GM12878 (cell line): Measurements from ENCODE around the gene CCR2. TPM values are rescaled to one million over a fixed set of nuclear protein-coding genes. Genes with fewer than 3 reads are reported as not detected.

Source experiments
- ATF7 ChIP-seq: fragments of 450-650 bp; IDR thresholded peaks from 2 replicates; pipeline ENCODE4 v1.6.1; 2016; ENCODE audit warnings: low read depth, mild to moderate bottlenecking
- CBX3 ChIP-seq: fragments of 200-600 bp; sonication (generic); IDR thresholded peaks from 2 replicates; pipeline ENCODE4 v1.6.1; 2016; ENCODE audit warnings: low read depth, borderline replicate concordance
- CEBPZ ChIP-seq: fragments of 150-350 bp; IDR thresholded peaks from 2 replicates; pipeline ENCODE4 v1.6.1; 2016; ENCODE audit warnings: low read depth, low read length
- CHD4 ChIP-seq: fragments of 200-600 bp; sonication (generic); IDR thresholded peaks from 2 replicates; pipeline ENCODE4 v1.6.1; 2016; ENCODE audit warnings: mild to moderate bottlenecking
- EED ChIP-seq: sonication (generic); IDR thresholded peaks from 2 replicates; pipeline ENCODE4 v1.6.1; 2016; ENCODE audit warnings: antibody characterized with exemption, low read depth
- IRF3 ChIP-seq: fragments of 450-650 bp; IDR thresholded peaks from 2 replicates; pipeline ENCODE4 v1.6.1; 2014; ENCODE audit warnings: mild to moderate bottlenecking
- JUNB ChIP-seq: IDR thresholded peaks from 2 replicates; pipeline ENCODE4 v1.6.1; 2016; ENCODE audit warnings: antibody characterized with exemption, mild to moderate bottlenecking
- MXI1 ChIP-seq: fragments of 150-350 bp; IDR thresholded peaks from 2 replicates; pipeline ENCODE4 v1.6.1; 2011; ENCODE audit warnings: low read depth, mild to moderate bottlenecking, inconsistent platforms, low read length, improper control_type of control experiment
- MYC ChIP-seq: IDR thresholded peaks from 2 replicates; pipeline ENCODE4 v1.6.1; 2011; ENCODE audit warnings: mild to moderate bottlenecking, low read length, moderate library complexity, inconsistent platforms; ENCODE audit not compliant: insufficient read depth, insufficient replicate concordance, insufficient read length, severe bottlenecking
- NBN ChIP-seq: fragments of 450-650 bp; IDR thresholded peaks from 2 replicates; pipeline ENCODE4 v1.6.1; 2016
- NR2C2 ChIP-seq: IDR thresholded peaks from 2 replicates; pipeline ENCODE4 v1.6.1; 2011; ENCODE audit warnings: borderline replicate concordance, low read depth; ENCODE audit not compliant: control insufficient read depth, insufficient read length
- NRF1 ChIP-seq: conservative IDR thresholded peaks from 2 replicates; pipeline ENCODE4 v1.6.1; 2011; ENCODE audit warnings: mild to moderate bottlenecking, low read depth, low read length, improper control_type of control experiment
- PML ChIP-seq: IDR thresholded peaks from 2 replicates; pipeline ENCODE4 v1.6.1; 2012; ENCODE audit warnings: low read length, inconsistent platforms
- POU2F2 ChIP-seq: IDR thresholded peaks from 3 replicates; pipeline ENCODE4 v1.6.1; 2011; ENCODE audit warnings: low read depth, mild to moderate bottlenecking, low read length, borderline replicate concordance
- RAD51 ChIP-seq: fragments of 450-650 bp; IDR thresholded peaks from 2 replicates; pipeline ENCODE4 v1.6.1; 2016; ENCODE audit warnings: moderate library complexity, mild to moderate bottlenecking, inconsistent platforms
- RB1 ChIP-seq: fragments of 450-650 bp; formaldehyde crosslinking; IDR thresholded peaks from 2 replicates; pipeline ENCODE4 v1.6.1; 2017; ENCODE audit warnings: mild to moderate bottlenecking, borderline replicate concordance
- RCOR1 ChIP-seq: conservative IDR thresholded peaks from 2 replicates; pipeline ENCODE4 v1.6.1; 2012; ENCODE audit warnings: low read depth, low read length, improper control_type of control experiment
- RFX5 ChIP-seq: IDR thresholded peaks from 2 replicates; pipeline ENCODE4 v1.6.1; 2011; ENCODE audit warnings: low read depth, low read length, improper control_type of control experiment
- SREBF1 ChIP-seq: IDR thresholded peaks from 2 replicates; pipeline ENCODE4 v1.6.1; 2012; ENCODE audit warnings: mild to moderate bottlenecking, low read length
- ZBED1 ChIP-seq: IDR thresholded peaks from 2 replicates; pipeline ENCODE4 v1.6.1; 2016; ENCODE audit warnings: borderline replicate concordance
- ZNF217 ChIP-seq: fragments of 450-650 bp; IDR thresholded peaks from 2 replicates; pipeline ENCODE4 v1.6.1; 2017; ENCODE audit warnings: antibody characterized with exemption, mild to moderate bottlenecking
- polyA plus RNA-seq, 11 experiments: library from polyadenylated mRNA; depleted of rRNA in 4 of 11; unstranded in 6 of 11; stranded (reverse) in 5 of 11; fragments of >200 nt; fragmentation: Nextera tagmentation in 4 of 11; fragmentation: Illumina TruSeq in 1 of 11; extraction: Ambion mirVana in 4 of 11; extraction: Trizol in 1 of 11; gene quantifications; 1 replicate in 1 of 11; 2 replicates in 10 of 11; pipeline versions ENCODE4 v1.2.1 to v1.2.3, GENCODE V29; 2011 to 2016; ENCODE audit warnings: inconsistent platforms in 2 of 11, missing spikeins in 2 of 11, low read depth in 1 of 11
- total RNA-seq, 4 experiments: library from RNA; depleted of rRNA in 3 of 4; stranded (reverse); fragments of >200 nt in 3 of 4; fragmentation: Illumina TruSeq in 1 of 4; extraction: Trizol in 1 of 4; gene quantifications; 2 replicates each; pipeline versions ENCODE4 v1.2.1 to v1.2.3, GENCODE V29; 2013 to 2021
- TF ChIP-seq, protein P1 (sequence below): fragments of 450-650 bp; IDR thresholded peaks from 2 replicates; pipeline ENCODE4 v1.6.1; 2017; ENCODE audit warnings: mild to moderate bottlenecking, moderate library complexity
- TF ChIP-seq, protein P2 (sequence below): IDR thresholded peaks from 2 replicates; pipeline ENCODE4 v1.6.1; 2012; ENCODE audit warnings: low read depth, low read length, improper control_type of control experiment

Gene CCR2
- total and polyA plus RNA-seq, 10 of the 15 experiments (the other 5 are each of a cell fraction or from before 2014, with no cell fraction given) = 1.9 to 4.7 (median 3.5) TPM; not detected in 1

DNA sequence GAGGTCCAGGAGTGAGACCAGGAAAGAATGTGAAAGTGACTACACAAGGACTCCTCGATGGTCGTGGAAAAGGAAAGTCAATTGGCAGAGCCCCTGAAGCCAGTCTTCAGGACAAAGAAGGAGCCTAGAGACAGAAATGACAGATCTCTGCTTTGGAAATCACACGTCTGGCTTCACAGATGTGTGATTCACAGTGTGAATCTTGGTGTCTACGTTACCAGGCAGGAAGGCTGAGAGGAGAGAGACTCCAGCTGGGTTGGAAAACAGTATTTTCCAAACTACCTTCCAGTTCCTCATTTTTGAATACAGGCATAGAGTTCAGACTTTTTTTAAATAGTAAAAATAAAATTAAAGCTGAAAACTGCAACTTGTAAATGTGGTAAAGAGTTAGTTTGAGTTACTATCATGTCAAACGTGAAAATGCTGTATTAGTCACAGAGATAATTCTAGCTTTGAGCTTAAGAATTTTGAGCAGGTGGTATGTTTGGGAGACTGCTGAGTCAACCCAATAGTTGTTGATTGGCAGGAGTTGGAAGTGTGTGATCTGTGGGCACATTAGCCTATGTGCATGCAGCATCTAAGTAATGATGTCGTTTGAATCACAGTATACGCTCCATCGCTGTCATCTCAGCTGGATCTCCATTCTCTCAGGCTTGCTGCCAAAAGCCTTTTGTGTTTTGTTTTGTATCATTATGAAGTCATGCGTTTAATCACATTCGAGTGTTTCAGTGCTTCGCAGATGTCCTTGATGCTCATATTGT is 6.0 kb downstream of the CCR2 start (continued):
- TF ChIP-seq, protein P1, sequence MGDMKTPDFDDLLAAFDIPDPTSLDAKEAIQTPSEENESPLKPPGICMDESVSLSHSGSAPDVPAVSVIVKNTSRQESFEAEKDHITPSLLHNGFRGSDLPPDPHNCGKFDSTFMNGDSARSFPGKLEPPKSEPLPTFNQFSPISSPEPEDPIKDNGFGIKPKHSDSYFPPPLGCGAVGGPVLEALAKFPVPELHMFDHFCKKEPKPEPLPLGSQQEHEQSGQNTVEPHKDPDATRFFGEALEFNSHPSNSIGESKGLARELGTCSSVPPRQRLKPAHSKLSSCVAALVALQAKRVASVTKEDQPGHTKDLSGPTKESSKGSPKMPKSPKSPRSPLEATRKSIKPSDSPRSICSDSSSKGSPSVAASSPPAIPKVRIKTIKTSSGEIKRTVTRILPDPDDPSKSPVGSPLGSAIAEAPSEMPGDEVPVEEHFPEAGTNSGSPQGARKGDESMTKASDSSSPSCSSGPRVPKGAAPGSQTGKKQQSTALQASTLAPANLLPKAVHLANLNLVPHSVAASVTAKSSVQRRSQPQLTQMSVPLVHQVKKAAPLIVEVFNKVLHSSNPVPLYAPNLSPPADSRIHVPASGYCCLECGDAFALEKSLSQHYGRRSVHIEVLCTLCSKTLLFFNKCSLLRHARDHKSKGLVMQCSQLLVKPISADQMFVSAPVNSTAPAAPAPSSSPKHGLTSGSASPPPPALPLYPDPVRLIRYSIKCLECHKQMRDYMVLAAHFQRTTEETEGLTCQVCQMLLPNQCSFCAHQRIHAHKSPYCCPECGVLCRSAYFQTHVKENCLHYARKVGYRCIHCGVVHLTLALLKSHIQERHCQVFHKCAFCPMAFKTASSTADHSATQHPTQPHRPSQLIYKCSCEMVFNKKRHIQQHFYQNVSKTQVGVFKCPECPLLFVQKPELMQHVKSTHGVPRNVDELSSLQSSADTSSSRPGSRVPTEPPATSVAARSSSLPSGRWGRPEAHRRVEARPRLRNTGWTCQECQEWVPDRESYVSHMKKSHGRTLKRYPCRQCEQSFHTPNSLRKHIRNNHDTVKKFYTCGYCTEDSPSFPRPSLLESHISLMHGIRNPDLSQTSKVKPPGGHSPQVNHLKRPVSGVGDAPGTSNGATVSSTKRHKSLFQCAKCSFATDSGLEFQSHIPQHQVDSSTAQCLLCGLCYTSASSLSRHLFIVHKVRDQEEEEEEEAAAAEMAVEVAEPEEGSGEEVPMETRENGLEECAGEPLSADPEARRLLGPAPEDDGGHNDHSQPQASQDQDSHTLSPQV = no peak
- TF ChIP-seq ZBED1 = no peak
- no peak for TF ChIP-seq CHD4
- TF ChIP-seq CBX3 = no peak
- peak; percentile 85 for TF ChIP-seq JUNB
- TF ChIP-seq MXI1 = no peak
- no peak for TF ChIP-seq NR2C2
- TF ChIP-seq, protein P2, sequence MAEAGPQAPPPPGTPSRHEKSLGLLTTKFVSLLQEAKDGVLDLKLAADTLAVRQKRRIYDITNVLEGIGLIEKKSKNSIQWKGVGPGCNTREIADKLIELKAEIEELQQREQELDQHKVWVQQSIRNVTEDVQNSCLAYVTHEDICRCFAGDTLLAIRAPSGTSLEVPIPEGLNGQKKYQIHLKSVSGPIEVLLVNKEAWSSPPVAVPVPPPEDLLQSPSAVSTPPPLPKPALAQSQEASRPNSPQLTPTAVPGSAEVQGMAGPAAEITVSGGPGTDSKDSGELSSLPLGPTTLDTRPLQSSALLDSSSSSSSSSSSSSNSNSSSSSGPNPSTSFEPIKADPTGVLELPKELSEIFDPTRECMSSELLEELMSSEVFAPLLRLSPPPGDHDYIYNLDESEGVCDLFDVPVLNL = no peak
- TF ChIP-seq RFX5 = no peak
- TF ChIP-seq POU2F2 = peak; percentile 59; the same call in 1 of the 3 replicates
- no peak for TF ChIP-seq CEBPZ
- no peak for TF ChIP-seq RAD51
- TF ChIP-seq MYC = no peak
- TF ChIP-seq EED = peak; percentile 82
- TF ChIP-seq RB1 = no peak
- no peak for TF ChIP-seq ATF7
- TF ChIP-seq ZNF217 = no peak
- no peak for TF ChIP-seq RCOR1
- TF ChIP-seq SREBF1 = no peak
- TF ChIP-seq IRF3 = no peak
- no peak for TF ChIP-seq NRF1
- no peak for TF ChIP-seq NBN
- no peak for TF ChIP-seq PML
